COLO668 (cell line): ENCODE data around the gene TTI1.
"Not testable (repeated sequence)": the region's sequence is repeated elsewhere in the genome, so short reads cannot be mapped to it uniquely, and the experiment has no call there.

ENCODE experiments used
- DNase-seq: peaks from one replicate; lab custom pipeline; 2025; ENCODE audit not compliant: unreplicated experiment; lab: John Stamatoyannopoulos, UW

Gene TTI1

DNA sequence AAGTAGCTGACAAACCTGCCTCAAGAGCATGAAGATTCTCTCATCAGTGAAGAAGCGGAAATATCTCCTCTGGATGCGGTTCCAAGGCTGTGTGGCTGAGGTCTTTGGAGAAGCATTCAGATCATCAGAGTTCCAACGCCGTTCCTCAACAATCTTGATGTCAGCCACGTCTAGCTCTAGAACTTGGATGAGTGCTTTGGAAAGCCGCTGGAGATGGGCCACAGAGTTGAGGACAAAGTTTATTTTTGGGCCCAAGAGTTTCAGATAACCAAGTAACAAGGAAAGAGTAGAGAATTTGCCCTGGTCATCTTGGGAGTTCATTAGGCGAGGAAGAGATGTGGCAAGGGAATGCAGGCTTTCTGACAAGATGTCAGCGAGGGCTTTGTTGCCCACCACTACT is 20.9 kb downstream of the TTI1 start:
- no peak for DNase-seq

DNA sequence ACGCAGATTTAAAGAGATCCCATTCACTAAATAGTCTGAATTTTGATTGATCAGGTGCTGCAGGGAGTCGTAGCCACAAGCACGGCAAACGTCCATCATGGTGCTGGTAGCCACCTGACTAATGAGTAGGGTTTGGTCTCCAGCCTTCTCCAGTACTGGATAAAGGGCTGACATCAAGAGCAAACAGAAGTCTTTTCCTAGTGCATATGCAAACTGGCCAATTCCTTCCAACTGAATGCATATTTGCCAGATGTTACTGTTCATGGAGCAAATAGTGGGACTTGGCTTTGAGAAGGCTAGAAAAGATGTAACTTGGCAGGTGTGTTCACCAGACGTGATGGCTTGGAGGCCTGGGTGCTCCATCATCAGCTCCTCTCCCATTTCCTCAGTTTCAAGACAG is 21.6 kb downstream of the TTI1 start:
- DNase-seq: no peak

DNA sequence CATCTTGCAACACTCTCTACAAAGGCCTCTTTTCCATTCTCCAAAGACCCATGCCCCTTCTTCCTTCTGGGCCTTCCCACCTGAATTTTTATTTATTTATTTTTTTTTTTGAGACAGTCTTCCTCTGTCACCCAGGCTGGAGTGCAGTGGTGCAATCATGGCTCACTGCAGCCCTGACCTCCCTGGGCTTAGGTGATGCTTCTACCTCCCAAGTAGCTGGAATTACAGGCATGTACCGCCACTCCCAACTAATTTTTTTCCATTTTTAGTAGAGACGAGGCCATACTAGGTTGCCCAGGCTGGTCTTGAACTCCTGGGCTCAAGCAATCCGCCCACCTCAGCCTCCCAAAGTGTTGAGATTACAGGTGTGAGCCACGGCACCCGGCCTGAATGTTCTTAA is 23.8 kb downstream of the TTI1 start:
- DNase-seq: not testable (repeated sequence)

DNA sequence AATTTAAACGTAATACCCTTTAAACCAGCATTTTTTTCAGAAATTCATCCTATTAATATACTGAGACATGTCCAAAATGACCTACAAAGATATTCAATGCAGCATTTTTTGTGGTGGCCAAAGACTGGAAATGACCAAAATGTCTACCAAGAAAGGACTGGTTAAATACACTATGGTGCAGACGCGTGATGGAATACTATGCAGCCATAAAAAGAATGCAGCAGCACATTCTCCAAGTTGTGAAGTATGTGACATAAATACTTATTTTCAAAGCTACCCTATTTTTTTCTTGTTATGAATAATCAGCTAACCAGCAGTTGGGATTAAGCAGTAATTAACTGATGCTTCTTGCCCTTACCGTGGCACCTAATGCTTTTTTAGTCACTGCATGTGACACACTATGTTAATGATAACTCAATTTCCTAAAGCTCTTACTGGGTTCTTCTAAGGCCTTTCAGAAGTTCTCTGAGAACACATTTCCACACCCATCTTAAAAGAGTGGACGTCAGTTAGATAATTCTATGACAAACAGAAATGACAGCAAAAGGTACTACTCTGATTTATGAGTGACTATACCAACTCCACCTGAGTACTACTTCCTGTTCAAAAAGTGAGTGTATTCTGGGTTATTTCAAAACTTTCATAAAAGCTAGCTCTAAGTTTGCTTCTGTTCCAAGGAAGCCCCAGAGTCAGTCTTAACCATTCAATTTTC is 24.9 kb downstream of the TTI1 start:
- no peak for DNase-seq

DNA sequence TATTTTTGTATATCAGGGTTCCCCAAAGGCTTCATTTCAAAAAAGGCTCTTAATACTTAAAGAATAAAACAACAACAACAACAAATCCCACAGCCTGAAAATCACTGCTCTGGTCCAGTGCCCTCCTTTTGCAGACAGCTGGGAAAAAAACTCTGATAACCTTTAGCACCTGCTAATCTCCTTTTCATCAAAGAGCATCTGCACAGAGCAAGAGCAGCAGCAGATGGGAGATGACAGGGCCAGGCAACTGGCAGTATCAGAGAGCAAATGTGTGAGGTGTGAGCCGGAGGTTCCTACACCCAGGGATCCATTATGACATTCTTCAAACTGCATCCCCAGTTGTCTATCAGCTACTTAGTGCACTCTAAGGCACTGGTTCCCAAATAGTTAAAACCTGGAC is 25.7 kb downstream of the TTI1 start:
- DNase-seq: no peak

DNA sequence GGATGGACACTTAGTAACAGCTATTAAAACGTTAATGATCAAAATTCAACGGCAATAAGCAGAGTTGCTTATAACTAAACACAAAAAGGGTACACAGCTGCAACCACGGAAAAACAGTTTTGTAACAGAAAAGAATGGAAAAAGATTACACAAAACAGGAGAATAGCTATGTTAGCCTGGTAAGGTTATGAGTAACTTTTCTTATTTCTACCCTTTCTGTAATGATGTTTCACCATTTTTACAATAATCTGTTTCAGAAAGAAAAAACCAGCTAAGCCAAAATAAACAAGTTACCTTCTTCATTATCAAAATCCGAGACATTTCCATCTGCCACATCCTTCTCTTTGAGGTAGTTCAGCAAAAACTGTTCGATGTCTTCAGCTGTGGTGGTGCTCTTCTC is 27.4 kb downstream of the TTI1 start:
- DNase-seq: no peak

DNA sequence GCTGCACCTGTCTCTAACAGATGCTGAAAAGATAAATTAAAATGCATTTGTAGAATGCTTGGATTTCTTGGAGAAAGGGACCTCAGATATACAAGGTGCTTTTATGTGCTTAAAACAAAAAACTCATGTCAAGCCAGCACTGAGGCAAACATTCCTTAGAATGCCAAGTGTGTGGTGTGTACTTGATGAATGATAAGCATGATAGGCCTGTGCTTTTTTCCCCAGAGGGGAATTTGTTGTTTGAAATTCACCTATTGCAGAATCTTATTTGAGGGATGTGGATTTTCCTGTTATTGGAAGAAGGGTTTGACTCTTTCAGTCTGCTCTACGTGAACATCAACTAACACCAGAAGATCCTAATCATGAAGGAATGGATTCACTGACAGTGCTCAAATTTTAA is 28.8 kb downstream of the TTI1 start:
- no peak for DNase-seq

DNA sequence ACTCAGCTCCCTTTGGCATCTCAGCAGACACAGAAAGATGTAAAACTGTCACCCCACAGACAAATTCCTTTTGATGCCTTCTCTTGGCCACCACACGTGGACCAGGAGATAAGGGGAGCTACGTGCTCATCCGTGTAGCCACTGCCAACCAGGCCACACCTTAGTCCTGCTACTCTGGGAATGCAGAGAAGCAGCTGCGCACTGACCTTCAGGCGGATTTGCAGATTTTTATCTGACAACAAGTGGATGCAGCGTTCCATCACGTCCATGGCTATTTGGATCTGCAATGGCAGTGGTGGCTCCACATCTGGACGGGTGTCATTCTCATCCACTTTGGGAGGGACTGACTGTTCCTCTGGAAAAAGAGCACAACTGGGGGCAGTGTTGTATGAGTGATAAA is 30.8 kb downstream of the TTI1 start:
- no peak for DNase-seq

DNA sequence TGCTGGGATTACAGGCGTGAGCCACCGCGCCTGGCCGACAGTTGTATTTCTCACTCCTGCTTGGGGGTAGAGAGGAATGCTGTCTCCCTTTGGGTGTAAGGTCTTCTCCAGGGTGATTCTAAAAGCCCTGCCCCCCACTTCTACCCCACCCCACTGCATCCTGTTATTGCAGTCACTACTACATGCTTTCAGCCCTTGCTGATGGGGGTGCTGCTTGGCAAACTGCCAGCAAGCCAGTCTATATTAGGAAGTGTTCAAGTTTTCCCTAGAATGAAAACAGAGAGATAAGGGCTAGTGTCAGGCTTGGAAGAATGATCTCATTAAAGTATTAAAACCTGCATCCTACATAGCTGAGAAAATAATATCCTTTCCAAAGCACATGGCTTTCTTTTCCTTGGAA is 31.3 kb downstream of the TTI1 start:
- no peak for DNase-seq

DNA sequence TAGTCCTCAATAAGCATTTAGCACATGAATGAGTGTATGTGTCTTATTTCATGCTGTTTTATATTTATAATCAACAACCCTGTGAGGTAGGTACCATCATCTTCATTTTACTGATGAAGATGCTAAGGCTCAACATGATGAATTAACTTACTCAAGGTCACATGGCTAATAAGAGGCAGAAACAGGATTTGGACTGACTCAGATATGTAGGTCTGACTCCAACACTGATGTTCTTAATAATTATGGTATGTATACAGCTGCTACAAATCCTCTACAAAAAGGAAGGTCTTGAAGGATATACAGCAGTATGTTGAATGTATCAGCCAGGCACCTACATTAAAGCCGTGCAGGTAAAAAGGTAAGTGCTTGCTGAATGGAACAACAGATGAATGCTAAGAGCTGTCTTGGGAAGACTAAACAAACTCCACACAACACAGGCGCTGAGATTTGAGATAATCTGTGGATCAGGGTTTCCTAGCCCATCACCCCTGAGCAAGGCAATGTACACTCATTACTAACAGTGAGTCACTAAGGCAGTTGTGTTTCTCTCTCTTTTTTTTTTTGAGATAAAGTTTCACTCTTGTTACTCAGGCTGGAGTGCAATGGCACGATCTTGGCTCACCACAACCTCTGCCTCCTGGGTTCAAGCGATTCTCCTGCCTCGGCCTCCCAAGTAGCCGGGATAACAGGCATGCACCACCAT is 31.9 kb downstream of the TTI1 start:
- no peak for DNase-seq

DNA sequence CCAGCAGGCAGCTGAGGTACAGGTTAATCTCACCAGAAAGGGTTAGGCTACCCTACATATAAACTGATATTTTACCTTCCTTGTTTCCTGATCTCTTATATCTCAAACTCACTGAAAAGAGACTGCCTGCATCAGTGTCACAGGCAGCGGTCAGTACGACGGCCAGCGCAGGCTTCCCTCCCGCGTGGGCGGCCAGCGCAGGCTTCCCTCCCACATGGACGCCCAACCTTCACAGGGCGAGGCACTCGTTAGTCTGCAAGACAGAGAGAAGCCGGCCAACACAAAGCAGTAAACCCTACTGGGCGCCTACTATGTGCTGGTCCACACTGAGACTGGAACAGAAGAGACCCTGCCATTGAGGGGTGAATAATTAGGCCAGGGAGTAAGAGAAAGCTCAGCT is 33.0 kb downstream of the TTI1 start:
- no peak for DNase-seq

DNA sequence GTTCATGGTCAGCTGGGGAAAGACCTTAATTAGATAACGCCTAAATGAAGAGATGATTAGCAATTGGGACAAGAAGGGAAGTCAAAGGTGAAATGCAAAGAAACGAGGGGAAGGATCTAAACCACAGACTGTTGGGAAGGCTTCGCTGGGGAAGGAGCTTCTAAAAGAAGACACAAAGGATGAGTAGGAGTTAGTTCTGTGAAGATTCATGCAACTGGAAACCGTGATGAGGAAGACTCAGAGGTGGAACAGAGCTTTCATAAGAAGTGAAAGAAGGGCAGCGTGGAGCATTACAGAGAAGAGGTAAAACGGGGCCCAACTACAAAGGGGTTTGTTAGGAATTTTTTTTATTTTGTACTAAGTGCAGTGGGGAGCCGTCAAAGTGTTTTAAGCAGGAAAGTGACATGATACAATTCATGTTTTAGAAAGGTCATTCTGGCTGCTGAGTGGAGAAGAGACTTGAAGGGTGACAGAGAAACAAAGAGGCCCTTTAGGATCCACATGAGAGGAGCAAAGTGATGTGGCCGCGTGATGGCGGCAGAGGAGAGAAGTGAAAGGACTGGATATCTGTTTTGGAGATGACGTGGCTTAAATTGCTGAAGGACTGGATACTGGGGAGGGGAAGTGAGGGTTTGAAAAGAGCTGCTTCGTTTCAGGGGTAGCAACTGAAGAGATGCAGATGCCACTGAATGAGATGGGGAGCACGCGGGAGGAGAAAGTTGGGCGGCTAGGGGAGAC is 33.6 kb downstream of the TTI1 start:
- DNase-seq: no peak

DNA sequence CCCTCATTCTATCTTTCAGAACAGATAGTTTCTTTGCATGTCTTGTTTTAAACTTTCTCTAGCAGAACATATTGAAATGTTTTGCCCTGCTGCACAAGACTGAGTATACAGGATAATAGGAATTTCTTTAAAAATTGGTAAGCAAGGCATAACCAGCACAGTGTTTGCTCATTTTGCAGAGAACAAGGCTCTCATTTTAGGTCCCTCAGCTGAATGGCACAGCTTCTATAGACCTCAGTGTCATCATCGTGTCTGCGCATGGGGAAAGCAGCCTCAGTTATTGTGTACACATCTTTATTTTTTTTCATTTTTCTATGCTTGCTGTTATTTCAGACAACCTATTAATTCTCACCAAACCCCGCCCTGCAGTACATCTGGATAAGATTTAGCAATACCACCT is 35.7 kb downstream of the TTI1 start:
- no peak for DNase-seq

DNA sequence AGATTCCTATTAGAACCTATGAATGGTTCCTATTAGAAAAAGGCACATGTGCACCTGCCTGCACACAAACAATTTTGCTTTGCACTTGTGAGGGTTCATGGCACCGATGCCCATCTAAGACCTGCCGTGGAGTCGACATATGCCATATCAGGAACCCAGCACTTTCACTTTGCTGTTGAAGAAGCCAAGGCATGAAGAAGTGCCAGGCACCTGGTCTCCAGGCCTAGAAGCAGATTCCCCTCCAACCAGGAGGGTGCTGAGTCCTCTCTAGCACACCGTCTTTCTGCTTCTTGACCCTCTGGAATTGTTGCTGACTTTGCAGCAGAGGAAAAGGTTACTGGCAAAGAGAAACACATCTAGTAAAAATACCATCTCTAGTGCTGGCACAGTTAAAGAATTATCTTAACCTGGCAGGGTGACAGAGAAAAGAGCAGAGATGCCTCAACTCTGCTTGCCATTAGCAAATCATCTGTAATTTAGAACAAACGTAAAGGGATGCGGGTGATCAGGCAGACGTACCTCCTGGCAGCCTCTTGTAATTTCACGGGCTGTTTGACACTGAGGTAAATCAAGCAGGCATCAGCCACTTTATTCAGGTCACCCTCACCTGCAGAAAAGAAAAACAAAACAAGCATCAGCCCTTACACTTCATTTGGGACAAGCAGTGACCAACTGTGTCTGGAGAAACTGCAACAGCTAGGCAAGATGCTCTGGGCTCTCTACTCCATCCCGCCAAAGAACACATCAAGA is 37.2 kb downstream of the TTI1 start:
- DNase-seq: no peak

DNA sequence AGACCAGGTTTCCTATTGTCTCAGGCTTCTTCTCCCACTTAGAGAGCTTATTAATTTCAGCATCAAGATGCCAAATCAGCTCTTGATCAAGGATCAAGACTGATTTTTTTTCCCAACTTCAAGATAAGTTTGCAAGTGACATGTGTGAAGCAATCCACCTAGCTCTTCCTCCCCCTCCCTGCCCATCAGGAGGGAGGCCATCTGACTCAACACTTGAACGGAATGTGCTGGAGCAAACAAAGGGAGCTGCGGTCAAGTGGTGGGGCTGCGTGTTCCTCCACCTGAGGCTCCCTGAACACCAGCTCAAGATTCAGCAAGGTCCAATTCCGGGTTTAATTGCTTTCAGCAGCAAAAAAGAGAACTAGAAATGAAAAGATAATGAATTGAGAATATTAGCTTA is 38.7 kb downstream of the TTI1 start:
- DNase-seq: peak; percentile 17

DNA sequence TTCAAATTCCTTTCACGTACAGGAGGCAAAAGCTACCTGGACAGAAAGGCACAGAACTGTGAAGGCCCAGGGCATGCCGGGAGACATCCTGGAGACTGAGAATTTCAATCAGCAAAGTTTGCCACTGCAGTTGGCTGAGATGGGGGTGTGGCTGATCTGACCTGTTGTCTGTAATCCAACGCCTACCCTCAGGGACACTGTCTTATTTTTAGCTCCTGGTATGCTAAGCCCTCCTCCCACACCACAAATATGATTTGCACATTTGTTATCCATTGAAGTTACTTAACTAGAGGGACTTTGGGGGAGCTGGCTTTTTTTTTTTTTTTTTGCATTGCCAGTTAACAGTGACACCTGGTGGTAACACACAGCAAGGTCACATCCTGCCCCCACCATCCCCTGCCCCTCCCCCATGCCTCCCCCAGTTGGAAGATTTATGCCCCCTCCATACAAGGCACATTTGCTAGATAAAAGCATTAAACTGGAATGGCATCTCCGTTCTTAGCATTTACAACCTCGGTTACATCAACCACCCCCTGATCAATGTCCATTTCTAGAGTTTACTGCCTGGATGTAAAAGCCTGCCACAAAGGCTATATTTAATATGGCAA is 40.4 kb downstream of the TTI1 start:
- peak; percentile 12 for DNase-seq

DNA sequence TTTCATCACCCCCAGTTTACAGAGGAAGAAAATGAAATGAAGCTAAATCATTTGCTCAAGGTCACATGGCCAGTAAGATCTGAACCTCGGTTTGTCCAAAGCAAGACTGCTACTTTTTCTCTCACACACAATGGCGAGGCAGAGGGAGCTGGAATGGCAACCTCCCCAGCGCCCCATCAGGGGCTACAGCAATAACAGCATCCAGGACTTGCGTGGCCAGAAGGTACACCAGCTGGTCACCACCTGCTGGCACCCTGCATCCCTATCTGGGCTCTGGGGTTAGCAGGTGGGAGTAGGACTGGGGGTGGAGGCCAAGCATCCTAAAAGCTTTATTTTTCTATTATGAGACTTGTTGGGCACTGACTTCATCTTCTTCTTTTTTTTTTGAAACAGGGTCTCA is 41.3 kb downstream of the TTI1 start:
- peak; percentile 23 for DNase-seq

DNA sequence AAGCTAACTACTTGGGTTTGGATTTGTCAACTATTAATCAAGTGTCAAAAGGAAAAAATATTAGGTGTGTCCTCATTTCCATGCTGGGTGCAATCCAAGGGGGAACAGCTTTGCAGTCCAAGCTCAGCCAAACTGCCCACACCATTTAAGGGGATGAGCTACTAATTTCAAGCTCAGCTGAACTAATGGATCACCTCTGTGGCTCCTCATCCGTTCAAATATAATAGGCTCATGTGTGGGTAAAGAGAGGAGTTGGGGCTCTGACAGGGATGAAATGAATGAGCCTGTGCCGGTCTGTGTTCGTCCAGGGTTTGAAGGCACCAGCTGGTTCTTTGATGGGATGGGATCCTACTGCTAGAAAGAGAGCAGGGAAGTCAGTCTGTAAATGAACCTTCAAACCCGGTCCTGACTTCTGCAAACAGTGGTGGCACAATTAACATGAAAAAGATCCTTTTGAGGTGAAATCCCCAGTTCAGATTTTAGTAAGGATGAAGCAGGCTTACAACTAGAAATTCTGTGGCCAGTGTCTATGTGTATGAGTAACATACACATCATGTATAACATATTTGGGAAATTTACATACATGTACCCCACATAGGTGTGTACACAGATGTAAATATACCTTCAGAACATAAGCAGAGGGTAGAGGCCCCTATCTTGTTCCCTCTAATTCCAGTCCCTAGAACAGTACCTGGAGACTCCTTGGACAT is 41.9 kb downstream of the TTI1 start:
- no peak for DNase-seq

DNA sequence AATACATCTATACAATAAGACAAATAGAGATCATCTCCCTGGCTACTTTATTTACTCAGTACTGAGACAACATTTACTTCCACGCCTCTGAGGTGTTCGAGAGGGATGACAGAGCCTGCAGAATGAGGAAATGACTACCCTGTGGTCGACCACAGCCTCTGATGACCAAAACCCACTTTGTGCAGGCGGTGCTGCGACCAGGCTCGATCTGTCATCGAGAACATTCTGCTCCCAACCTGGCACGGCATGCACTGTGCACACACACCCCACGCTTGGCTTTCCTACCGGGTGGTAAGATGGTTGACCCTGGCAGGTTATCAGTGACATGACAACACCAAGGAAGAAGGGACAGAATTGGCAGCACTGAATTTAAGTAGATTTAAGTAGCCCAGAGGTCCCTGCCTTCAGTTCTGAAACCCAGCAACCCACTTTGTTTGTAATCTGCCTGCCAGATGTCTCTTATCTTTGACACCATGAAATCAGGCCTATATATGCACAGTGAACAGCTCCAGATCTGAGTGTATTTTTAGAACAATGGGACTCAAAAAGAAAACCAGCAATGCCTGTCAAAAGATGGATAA is 42.6 kb downstream of the TTI1 start:
- peak; percentile 81 for DNase-seq
